ENCODE data around the gene CD8B2. TPM values are rescaled to one million over a fixed set of nuclear protein-coding genes. Genes with fewer than 3 reads are reported as not detected.
"Not testable (repeated sequence)": the region's sequence is repeated elsewhere in the genome, so short reads cannot be mapped to it uniquely, and the experiment has no call there.

The CD8B2 gene
- polyA plus RNA-seq, 4 donors: 0.11 to 0.29 (median 0.18) TPM

DNA sequence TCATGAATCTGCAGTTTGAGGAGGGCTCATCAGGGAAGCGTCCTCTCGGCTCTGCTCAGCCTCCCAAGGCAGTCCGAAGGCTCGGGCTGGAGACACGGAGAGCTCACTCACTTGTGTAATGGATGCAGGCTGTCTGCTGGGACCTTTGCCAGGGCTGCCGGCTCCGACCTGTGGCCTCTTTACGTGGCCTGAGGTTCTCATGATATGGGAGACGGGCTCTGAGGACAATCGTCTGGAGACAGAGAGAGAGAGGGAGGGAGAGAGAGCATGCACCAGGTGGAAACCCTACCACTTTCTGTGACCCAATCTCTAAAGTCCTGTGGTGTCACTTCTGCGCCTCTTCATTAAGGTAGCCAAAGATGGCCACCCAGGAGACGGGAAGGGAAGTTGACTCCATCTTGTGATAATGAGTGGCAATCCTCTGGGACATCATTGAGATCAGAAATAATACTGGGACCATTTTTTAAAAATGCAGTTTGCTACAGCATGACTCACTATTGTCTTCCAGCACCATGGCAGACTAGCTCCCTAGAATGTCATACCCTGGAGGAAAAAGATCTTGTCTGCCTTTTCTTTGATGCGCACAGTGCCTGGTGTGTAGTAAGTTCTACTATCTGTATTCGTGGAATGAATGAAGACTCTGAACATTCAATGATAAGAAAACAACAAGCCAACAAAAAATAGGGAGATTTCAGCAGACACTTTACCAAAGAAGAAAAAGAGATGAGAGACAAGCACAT is 60.2 kb downstream of the CD8B2 start:
- DNase-seq (ENCODE audit: low read depth in 4 of 4, low spot score in 3 of 4): no peak

DNA sequence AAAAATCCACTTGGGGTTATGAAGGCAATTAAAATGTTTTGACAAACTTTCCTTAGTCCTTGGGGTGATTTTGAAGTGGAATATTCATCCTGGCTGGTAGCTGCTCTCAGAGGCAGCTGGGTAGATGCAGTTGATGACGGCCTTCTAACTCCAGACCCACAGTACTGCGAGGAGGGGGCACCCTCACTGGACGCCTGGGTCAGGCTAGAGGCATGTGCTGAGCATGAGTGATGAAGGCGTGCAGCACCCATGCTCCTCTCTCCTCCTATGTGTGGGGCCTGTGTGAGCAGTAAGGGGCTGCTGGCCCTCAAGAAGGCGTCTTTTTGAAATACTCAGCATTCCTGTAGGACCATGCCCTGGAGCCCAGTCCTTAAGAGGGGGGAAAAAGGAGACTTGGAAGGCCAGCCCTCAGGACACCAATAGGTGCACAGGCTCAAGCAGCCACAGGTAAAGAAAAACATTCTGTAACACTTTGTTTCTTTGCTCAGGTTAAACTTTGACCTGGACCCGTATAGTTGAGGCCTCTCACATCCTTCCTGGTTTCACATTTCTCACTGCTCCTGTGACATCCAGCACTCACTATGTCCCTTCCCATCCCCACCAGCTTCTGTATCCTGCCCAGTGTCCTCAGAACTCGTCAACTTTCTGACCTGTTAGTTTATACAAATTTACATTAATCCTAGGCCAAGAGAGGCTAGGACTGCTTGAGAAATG is 64.4 kb downstream of the CD8B2 start:
- no peak for DNase-seq (ENCODE audit: low read depth in 4 of 4, low spot score in 3 of 4)

DNA sequence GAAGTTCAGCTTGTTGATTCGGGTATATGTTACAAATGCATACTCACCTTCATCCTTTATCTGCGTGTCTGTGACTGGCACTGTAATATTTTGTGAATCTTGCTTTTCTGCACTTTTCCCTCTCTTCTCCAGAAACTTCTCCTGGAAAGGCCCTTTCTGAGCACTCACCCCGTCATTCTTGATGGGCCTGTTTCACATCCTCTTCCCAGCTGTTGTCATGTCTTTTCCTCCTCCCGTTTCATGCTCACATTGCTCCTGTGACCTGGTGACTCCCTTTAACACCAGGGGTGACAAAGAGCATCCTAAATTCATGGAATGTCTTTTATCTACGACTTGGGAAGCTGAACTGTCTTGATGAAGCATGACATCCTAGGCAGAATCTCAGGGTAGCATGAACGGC is 65.8 kb downstream of the CD8B2 start:
- DNase-seq (ENCODE audit: low read depth in 4 of 4, low spot score in 3 of 4): no peak

DNA sequence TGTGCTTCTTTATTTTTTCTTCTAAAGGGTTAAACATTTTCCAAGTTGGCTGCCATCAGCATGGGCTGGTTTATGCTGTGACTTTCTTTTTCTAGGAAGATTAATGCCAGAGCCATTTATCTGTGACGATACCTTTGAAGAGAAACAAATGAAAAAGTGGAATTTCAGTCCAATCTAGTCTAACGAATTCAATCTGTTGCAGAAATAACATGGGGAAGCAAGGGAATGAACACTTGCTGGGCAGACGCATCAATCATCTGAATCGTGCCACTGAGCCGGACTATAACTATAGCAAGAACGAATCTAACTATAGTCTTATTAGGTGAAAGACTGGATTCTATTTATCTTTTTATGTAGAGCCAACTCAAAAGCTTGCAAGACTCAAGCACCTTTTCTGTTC is 66.2 kb downstream of the CD8B2 start:
- DNase-seq (ENCODE audit: low read depth in 4 of 4, low spot score in 3 of 4): no peak

DNA sequence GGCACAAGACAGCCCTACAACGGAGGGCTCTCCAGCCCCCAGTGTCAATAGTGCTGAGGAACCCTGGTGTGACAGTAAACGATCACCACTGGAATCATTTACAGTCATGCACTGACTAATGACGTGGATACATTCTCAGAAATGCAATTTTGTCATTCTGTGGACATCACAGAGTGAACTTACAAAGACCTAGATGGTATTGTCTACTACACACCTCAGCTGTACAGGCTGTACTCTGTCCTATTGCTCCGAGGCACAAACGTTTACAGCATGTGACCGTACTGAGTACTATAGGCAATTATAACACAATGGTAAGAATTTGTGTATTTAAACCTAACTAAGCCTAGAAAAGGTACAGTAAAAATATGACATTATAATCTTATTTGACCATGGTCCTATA is 67.2 kb downstream of the CD8B2 start:
- no peak for DNase-seq (ENCODE audit: low read depth in 4 of 4, low spot score in 3 of 4)

DNA sequence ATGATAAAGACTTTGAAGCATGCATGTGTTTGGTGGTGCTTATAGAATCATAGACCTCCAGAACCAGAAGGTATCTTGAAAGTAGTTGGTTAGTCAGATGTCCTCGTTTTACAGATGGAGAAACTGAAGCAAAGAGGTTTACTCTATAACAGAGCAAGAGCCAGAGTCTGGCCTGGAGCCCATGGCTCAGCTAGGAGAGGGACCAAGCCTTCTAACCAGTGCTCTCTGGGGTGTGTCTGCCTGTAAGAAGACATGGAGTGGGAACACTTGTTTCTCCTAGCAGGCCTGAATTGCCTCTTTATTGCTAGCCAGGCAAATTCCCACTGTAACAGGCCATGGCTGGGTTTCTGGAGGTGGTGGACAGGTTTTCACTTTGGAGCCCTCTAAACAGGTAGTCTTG is 67.9 kb downstream of the CD8B2 start:
- DNase-seq (ENCODE audit: low read depth in 4 of 4, low spot score in 3 of 4): no peak

DNA sequence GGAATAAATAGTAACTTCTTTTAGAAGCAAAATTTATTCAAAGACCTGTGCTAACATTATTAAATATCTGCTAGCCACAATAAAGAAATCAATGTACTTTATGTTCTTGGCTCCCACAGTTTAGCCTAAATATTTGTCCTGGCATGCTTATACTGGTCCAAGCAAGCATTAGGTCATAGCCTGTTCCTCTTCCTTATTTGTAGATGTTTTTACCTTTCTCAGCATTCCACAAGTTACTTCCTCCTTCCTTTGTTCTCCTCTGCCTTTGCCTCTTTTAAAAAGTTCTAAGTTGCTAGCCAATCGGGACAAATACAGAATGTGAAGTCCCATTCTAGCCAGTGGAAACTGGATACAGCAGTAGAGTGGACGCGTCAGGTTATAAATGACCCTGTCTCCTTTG is 72.6 kb downstream of the CD8B2 start:
- not testable (repeated sequence) for DNase-seq (ENCODE audit: low read depth in 4 of 4, low spot score in 3 of 4)

DNA sequence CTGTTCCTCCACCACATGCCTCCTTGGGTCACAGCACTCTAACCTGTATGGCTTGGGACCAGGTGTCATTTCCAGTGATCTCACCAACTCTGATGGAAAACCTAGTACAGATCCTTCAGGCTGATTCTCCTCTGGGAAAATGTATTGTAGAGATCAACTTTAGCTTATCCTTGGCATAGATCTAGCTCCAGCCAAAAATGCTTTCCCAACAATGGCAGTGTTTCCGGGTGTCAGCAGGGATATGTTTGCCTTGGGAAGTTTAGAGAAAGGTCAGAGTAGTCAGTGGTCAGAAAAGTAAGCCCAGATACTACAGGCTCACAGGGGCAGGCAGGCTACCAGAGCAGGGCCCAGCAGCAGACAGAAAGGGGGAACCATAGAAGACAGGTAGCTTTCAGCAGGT is 73.6 kb downstream of the CD8B2 start:
- DNase-seq (ENCODE audit: low read depth in 4 of 4, low spot score in 3 of 4): no peak

DNA sequence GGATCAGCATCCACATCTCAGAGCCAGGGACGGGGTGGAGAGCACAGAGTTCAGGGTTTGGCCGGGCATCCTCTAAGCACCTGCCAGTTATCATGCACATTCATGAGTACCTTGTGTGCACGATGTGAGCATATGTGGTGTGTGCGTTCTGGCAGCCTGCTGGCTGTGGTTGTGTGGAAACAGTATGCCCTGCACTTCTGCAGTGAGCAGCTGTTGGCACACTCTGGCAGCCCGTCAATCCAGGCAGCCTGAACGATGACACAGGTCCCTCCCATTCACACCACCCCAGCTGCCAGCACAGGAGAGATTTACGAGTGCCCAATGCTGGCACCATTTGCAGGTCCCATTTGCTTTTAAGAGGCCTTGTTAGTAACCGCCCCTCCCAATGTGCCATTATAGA is 74.2 kb downstream of the CD8B2 start:
- no peak for DNase-seq (ENCODE audit: low read depth in 4 of 4, low spot score in 3 of 4)

DNA sequence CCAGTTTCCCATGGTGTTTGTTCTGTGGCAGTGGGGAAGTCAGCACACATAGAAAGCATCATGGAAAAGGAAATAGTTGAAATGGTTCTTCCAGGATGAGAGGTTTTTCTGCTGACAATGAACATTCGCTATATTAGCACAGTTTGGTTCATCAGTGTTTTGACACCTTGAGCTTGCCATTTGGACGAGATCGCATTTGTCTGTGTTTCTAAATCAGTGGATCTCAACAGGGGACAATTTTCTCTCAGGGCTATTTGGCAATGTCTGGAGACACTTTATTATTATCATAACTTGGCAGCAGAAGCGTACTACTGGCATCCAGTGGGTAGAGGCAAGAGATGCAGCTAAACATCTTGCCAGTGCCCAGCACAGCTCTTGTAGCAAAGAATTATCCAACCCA is 74.6 kb downstream of the CD8B2 start:
- no peak for DNase-seq (ENCODE audit: low read depth in 4 of 4, low spot score in 3 of 4)

DNA sequence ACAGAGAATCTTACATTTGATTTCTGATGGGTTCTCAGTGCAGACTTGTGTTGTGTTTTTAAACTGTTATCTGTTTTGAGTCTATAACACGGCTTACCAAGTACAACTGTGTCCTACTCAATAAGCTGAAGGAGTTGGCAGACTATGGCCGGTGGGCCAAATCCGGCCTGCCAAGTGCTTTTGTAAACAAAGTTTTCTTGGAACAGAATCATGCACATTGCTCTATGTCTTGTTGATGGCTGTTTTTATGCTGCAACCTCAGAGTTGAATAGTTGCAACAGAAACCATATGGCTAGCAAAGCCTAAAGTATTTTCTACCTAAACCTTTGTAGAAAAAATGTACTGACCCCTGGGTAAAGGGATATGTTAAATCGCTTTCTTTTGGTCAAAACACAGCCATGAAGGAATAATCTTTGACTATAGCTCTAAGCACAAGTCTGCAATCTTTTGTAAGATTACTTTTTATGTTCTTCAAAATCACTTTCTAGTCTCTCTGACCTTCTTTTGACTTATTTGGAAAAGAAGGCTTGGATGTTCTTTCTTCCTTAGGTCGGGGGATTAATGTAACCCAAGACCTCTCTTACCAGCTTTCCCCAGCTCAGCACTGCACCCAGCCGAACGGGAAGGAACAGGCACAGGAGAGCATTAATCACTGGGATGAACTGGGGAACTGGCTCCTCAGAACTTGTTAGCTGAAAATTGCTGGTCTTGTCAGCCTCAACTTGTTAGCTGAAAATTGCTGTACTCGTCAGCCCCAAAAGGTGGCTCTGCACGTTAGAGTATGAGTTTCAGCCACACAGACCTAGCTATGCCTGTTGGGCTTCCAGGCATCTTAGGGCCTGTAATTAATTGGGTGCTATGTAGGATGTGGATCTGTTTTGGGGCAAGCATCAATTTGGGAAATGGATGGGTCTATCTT is 75.4 kb downstream of the CD8B2 start:
- no peak for DNase-seq (ENCODE audit: low read depth in 4 of 4, low spot score in 3 of 4)

DNA sequence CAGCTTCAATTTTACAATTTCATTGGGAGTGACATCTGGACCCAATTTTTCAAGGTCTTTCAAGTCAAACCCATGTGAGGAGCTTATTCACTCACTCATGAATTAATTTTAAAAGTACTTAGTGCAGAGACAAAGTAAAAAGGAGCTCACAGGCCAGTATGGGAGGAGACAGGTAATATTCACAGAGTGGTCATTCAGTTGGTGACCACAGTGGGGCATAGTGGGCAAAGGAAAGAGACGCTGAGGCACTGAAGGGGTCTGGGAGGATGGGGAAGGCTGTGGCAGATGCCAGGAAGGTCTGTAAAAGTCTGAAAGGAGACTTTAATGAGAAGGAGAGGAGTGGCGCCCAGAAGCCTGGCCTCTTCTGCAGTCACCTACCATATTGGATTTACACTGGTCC is 76.0 kb downstream of the CD8B2 start:
- no peak for DNase-seq (ENCODE audit: low read depth in 4 of 4, low spot score in 3 of 4)

DNA sequence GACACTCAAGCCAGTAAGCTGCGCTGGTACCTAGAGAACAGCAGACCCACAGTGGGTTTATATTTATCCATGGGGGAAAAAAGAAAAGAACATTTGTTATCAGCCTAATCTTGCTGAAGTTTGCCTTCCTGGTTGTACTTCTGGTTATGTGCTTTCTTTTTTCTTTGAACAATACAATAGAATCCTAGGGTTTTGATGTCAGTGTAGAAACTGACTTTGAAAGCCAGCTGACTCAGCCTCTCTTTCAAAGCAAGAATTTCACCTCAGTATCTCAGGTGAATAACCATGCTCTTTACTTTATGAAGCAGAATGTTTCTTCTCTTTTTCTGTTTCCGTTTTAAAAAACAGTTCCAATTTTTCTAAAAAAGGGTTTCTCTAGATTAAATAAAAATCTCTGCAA is 78.4 kb downstream of the CD8B2 start:
- DNase-seq (ENCODE audit: low read depth in 4 of 4, low spot score in 3 of 4): no peak

DNA sequence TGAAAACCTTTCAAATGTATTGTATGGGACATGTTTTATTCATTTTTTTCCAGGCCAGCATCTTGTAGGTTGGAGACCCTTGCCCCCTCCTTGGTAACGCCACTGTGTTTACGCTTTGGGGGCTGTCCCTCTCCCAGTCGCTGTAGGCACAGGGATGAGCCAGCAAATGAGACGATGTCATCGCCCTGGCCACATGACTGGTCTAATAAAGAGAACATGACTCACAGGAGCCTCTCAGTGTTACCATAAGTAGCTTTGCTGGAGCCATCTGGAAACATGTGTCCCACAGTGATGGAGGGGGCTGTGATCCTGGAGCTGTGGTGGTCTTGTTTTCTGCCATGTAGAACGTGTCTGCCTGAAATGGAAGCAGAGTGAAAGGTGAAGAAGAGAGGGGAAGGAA is 78.9 kb downstream of the CD8B2 start:
- DNase-seq (ENCODE audit: low read depth in 4 of 4, low spot score in 3 of 4): no peak

DNA sequence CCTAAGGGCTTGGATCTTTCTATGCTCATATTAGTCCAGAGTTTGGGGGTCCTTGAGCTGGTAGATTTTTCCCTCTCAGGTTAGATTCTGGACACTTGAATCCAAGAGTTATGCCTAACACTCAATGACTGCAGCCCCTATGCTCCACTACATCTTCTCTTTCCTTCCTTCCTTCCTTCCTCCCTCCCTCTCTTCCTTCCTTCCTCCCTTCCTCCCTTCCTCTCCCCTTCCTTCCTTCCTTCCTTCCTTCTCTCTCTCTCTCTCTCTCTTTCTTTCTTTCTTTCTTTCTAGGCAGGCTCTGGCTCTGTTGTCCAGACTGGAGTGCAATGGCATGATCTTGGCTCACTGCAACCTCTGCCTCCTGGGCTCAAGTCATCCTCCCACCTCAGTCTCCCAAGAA is 79.3 kb downstream of the CD8B2 start:
- DNase-seq (ENCODE audit: low read depth in 4 of 4, low spot score in 3 of 4): not testable (repeated sequence)

DNA sequence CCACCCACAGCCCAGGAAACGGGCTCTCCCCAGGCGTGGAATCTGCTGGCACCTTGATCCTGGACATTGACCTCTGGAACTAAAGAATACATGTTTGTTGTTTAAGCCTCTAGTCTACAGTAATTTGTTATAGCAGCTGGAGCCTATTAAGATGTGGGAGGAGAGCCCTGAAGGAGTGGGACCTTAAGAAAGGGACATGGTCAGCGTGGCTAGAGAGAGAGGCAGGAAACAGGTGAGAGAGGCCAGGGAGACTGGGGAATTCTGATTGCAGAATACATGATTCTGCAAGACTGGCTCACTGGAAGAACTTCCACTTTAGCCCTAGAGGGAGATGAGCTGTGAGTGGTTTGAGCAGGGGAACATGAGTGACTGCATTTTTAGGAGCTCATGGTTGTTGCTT is 83.2 kb downstream of the CD8B2 start:
- no peak for DNase-seq (ENCODE audit: low read depth in 4 of 4, low spot score in 3 of 4)

Other genes with a start within 250 kb of the CD8B2 start
- under 1 TPM; 0.06 to 0.51 (median 0.22) TPM for gene RGPD3, start 19.0 kb upstream of the CD8B2 start, polyA plus RNA-seq (ENCODE audit: insufficient read length in 4 of 4)